CD14-positive monocyte (primary cell): ENCODE measurements around the gene CATSPERE. TPM values are rescaled to one million over a fixed set of nuclear protein-coding genes. Genes with fewer than 3 reads are reported as not detected.

Experiments used
- DNase-seq, 3 donors: peaks; one replicate each; pipeline ENCODE4 v3.0.0-alpha.2; 2011 to 2022
- H2AFZ ChIP-seq: 2 replicates; pipeline ENCODE4 v1.6.0; 2012; ENCODE audit warnings: mild to moderate bottlenecking, low read depth, low read length, inconsistent platforms; ENCODE audit not compliant: insufficient read depth, poor library complexity, severe bottlenecking
- H3K27ac ChIP-seq, 2 donors: 1 replicate in 1 of 2; 2 replicates in 1 of 2; pipeline ENCODE4 v1.5.1; 2012 to 2013; ENCODE audit warnings: low read length in 2 of 2, control low read depth in 1 of 2, inconsistent platforms in 1 of 2, low read depth in 1 of 2, mild to moderate bottlenecking in 1 of 2
- H3K27me3 ChIP-seq, 2 donors: one replicate each; pipeline versions ENCODE4 v1.6.0 to v1.6.1; 2011 to 2013; ENCODE audit warnings: low read length in 2 of 2; ENCODE audit not compliant: control insufficient read depth in 2 of 2, insufficient read depth in 2 of 2
- H3K36me3 ChIP-seq, 2 donors: replicated peaks in 1 of 2; 1 replicate in 1 of 2; 2 replicates in 1 of 2; pipeline versions ENCODE4 v1.5.1 to v1.6.1; 2012 to 2013; ENCODE audit warnings: low read length in 2 of 2, control low read depth in 1 of 2, inconsistent platforms in 1 of 2, mild to moderate bottlenecking in 1 of 2; ENCODE audit not compliant: insufficient read depth in 2 of 2, control insufficient read depth in 1 of 2
- H3K4me1 ChIP-seq, 2 donors: 1 replicate in 1 of 2; 2 replicates in 1 of 2; pipeline versions ENCODE4 v1.5.1 to v1.6.1; 2012 to 2013; ENCODE audit warnings: low read length in 2 of 2, control low read depth in 1 of 2, inconsistent platforms in 1 of 2, mild to moderate bottlenecking in 1 of 2, moderate library complexity in 1 of 2; ENCODE audit not compliant: insufficient read depth in 2 of 2, control insufficient read depth in 1 of 2
- H3K4me2 ChIP-seq: replicated peaks from 2 replicates; pipeline ENCODE3; 2012; ENCODE audit warnings: low read length, moderate library complexity, mild to moderate bottlenecking; ENCODE audit not compliant: poor library complexity, severe bottlenecking; ENCODE audit errors: extremely low read depth
- H3K4me3 ChIP-seq, 3 experiments: fragments of 200-600 bp in 1 of 3; sonication (generic) in 1 of 3; replicated peaks in 1 of 3; 1 replicate in 2 of 3; 2 replicates in 1 of 3; pipeline ENCODE4 v1.5.1; 2011 to 2013; ENCODE audit warnings: low read length in 3 of 3, mild to moderate bottlenecking in 3 of 3, control low read depth in 2 of 3, low read depth in 2 of 3, inconsistent platforms in 1 of 3, moderate library complexity in 1 of 3
- H3K79me2 ChIP-seq: 2 replicates; pipeline ENCODE4 v1.6.0; 2012; ENCODE audit warnings: mild to moderate bottlenecking, control low read depth, inconsistent platforms, low read length, moderate library complexity; ENCODE audit not compliant: insufficient read depth
- H3K9ac ChIP-seq: 2 replicates; pipeline ENCODE4 v1.6.0; 2017; ENCODE audit warnings: low read length, mild to moderate bottlenecking; ENCODE audit not compliant: insufficient read depth, poor library complexity, severe bottlenecking
- H3K9me3 ChIP-seq, 2 donors: replicated peaks in 1 of 2; 1 replicate in 1 of 2; 2 replicates in 1 of 2; pipeline versions ENCODE4 v1.5.1 to v1.6.1; 2012 to 2013; ENCODE audit warnings: low read length in 2 of 2, control low read depth in 1 of 2; ENCODE audit not compliant: control insufficient read depth in 1 of 2, insufficient read depth in 1 of 2
- H4K20me1 ChIP-seq: 2 replicates; pipeline ENCODE4 v1.6.0; 2012; ENCODE audit warnings: mild to moderate bottlenecking, low read length, control low read depth, moderate library complexity; ENCODE audit not compliant: insufficient read depth
- H3K27ac Mint-ChIP-seq, 7 donors: one replicate each; pipeline ENCODE4 v1.8.0; 2020; ENCODE audit warnings: mild to moderate bottlenecking in 7 of 7, mixed read lengths in 7 of 7, moderate library complexity in 6 of 7, inconsistent platforms in 2 of 7
- H3K27me3 Mint-ChIP-seq, 3 donors: one replicate each; pipeline ENCODE4 v1.8.0; 2021 to 2022; ENCODE audit warnings: low read depth in 3 of 3, mild to moderate bottlenecking in 3 of 3, mixed read lengths in 3 of 3, moderate library complexity in 3 of 3, inconsistent platforms in 1 of 3
- H3K36me3 Mint-ChIP-seq, 2 donors: one replicate each; pipeline ENCODE4 v1.8.0; 2020; ENCODE audit warnings: mixed read lengths in 2 of 2, inconsistent platforms in 1 of 2, mild to moderate bottlenecking in 1 of 2
- H3K4me1 Mint-ChIP-seq: one replicate; pipeline ENCODE4 v1.8.0; 2020; ENCODE audit warnings: mild to moderate bottlenecking, mixed read lengths
- H3K4me3 Mint-ChIP-seq, 2 donors: one replicate each; pipeline ENCODE4 v1.8.0; 2020; ENCODE audit warnings: mild to moderate bottlenecking in 2 of 2, mixed read lengths in 2 of 2, moderate library complexity in 1 of 2
- H3K9me3 Mint-ChIP-seq, 7 donors: one replicate each; pipeline ENCODE4 v1.8.0; 2020 to 2022; ENCODE audit warnings: mixed read lengths in 7 of 7, mild to moderate bottlenecking in 6 of 7, moderate library complexity in 6 of 7, inconsistent platforms in 2 of 7
- WGBS: methylation state at CpG from one replicate; pipeline ENCODE4 v1.1.5; 2013; ENCODE audit warnings: missing lambda C conversion rate; ENCODE audit not compliant: insufficient coverage; 5-methylcytosine and 5-hydroxymethylcytosine counted together
- intact Hi-C, 2 donors: fragments of 100-400 bp; cut with micrococcal nuclease; formaldehyde crosslinking; loops; one replicate each; pipeline versions ENCODE4 v1.15.0 to v1.15.1; 2023
- polyA plus RNA-seq, 3 donors: library from polyadenylated mRNA; depleted of rRNA in 1 of 3; unstranded in 2 of 3; stranded (reverse) in 1 of 3; fragments of 300-500 nt in 2 of 3; fragments of >200 nt in 1 of 3; fragmentation: Illumina TruSeq in 2 of 3; gene quantifications; 1 replicate in 2 of 3; 2 replicates in 1 of 3; pipeline ENCODE4 v1.2.3, GENCODE V29; 2012 to 2021
- TF ChIP-seq, protein P1 (sequence below): fragments of 200-600 bp; IDR thresholded peaks from one replicate; pipeline ENCODE4 v1.8.0; 2022; ENCODE audit warnings: antibody characterized with exemption, mild to moderate bottlenecking

CATSPERE gene
- polyA plus RNA-seq, 3 donors = 0.63 TPM; not detected in 2

- no peaks in the 10 kb centered on the region for H3K27me3 ChIP-seq
- no peaks in the 10 kb centered on the region for H3K4me1 Mint-ChIP-seq
- DNase-seq = no peak
Observed at GRCh38 chr1:244667797-244668196, 206.7 kb downstream of the CATSPERE start.

GRCh38 chr1:244672946-244673682, 212.0 kb downstream of the CATSPERE start:
- Histone ChIP-seq H3K9me3 (peaks cover 0 to 3% of the 10 kb centered on the region in 2 donors), H3K4me2 (no peak overlapping the region), H3K79me2 (peaks cover 86% of the 10 kb centered on the region), H3K27ac (no peak overlapping the region), H3K4me1 (no peaks in the 10 kb centered on the region), H2AFZ (no peak overlapping the region), H3K27me3 (no peaks in the 10 kb centered on the region), H3K4me3 (no peak overlapping the region), H3K9ac (no peak overlapping the region), H3K36me3 (peaks cover 7 to 28% of the 10 kb centered on the region in 2 donors), H4K20me1 (peaks cover 23% of the 10 kb centered on the region)
- Mint-ChIP-seq H3K4me3 (no peak overlapping the region), H3K27ac (no peak overlapping the region), H3K9me3 (peaks cover 0 to 8% (median 5%) of the 10 kb centered on the region in 7 donors), H3K27me3 (no peaks in the 10 kb centered on the region), H3K4me1 (peaks cover 9% of the 10 kb centered on the region), H3K36me3 (peaks cover 23 to 37% of the 10 kb centered on the region in 2 donors)
- WGBS = no CpG with 5 or more reads among the region's 4 CpGs
- intact Hi-C loops = no loop called here
- DNase-seq = no peak
- TF ChIP-seq, protein P1, sequence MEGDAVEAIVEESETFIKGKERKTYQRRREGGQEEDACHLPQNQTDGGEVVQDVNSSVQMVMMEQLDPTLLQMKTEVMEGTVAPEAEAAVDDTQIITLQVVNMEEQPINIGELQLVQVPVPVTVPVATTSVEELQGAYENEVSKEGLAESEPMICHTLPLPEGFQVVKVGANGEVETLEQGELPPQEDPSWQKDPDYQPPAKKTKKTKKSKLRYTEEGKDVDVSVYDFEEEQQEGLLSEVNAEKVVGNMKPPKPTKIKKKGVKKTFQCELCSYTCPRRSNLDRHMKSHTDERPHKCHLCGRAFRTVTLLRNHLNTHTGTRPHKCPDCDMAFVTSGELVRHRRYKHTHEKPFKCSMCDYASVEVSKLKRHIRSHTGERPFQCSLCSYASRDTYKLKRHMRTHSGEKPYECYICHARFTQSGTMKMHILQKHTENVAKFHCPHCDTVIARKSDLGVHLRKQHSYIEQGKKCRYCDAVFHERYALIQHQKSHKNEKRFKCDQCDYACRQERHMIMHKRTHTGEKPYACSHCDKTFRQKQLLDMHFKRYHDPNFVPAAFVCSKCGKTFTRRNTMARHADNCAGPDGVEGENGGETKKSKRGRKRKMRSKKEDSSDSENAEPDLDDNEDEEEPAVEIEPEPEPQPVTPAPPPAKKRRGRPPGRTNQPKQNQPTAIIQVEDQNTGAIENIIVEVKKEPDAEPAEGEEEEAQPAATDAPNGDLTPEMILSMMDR = no peak

More at GRCh38 chr1:244667797-244668196, 206.7 kb downstream of the CATSPERE start:
- H3K4me3 Mint-ChIP-seq = no peak overlapping the region
- no peak overlapping the region for H3K27ac ChIP-seq
- peaks cover 14 to 28% of the 10 kb centered on the region in 2 donors for H3K36me3 Mint-ChIP-seq
- TF ChIP-seq, protein P1 = no peak
- no peak overlapping the region for H2AFZ ChIP-seq
- H3K27ac Mint-ChIP-seq = no peak overlapping the region
- no peak overlapping the region for H3K4me2 ChIP-seq
- H3K4me3 ChIP-seq = no peak overlapping the region
- H3K9me3 Mint-ChIP-seq = peaks cover 0 to 8% (median 5%) of the 10 kb centered on the region in 7 donors
- peaks cover 90% of the 10 kb centered on the region for H3K79me2 ChIP-seq
- peaks cover 52% of the 10 kb centered on the region for H4K20me1 ChIP-seq
- H3K9me3 ChIP-seq = peaks cover 0 to 3% of the 10 kb centered on the region in 2 donors
- peaks cover 0 to 9% of the 10 kb centered on the region in 2 donors for H3K4me1 ChIP-seq
- H3K36me3 ChIP-seq = peaks cover 7 to 28% of the 10 kb centered on the region in 2 donors
- H3K9ac ChIP-seq = no peak overlapping the region
- WGBS = no CpG with 5 or more reads among the region's 2 CpGs
- intact Hi-C loops = no loop called here
- H3K27me3 Mint-ChIP-seq = peaks cover 0 to 2% (median 0%) of the 10 kb centered on the region in 3 donors
